OCI-LY3 (cell line): ENCODE results near the gene HSDL2.

Source experiments
- EZH2phosphoT487 ChIP-seq: fragments of 200-600 bp; shearing (Covaris generic); IDR thresholded peaks from 2 replicates; pipeline ENCODE4 v1.6.1; 2018; ENCODE audit warnings: antibody characterized with exemption, mixed run types, low read depth
- TF ChIP-seq, protein P1 (sequence below): fragments of 200-600, 300-600 bp; sonication (generic); IDR thresholded peaks from 2 replicates; pipeline ENCODE4 v1.5.1; 2014; ENCODE audit warnings: antibody characterized with exemption, low read length, low read depth

DNA sequence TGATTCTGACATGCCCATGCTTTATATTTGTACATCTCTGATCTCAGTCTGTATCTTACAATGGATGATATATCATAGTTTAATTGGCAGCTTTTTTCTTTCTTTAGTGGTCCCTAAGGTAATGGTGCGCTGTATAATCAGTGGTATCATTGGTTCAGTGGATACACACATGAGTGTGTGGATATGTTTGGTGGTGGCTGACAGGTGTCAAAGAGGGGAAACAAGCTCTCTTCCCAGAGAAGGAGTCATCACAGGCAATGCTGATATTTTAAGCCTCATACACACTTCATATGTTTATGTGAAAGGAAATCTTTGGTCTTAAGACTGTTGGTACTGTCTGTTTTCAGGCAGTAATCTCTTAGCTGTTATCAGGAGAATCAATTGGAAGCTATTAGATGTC is 54.6 kb downstream of the HSDL2 start:
- TF ChIP-seq, protein P1, sequence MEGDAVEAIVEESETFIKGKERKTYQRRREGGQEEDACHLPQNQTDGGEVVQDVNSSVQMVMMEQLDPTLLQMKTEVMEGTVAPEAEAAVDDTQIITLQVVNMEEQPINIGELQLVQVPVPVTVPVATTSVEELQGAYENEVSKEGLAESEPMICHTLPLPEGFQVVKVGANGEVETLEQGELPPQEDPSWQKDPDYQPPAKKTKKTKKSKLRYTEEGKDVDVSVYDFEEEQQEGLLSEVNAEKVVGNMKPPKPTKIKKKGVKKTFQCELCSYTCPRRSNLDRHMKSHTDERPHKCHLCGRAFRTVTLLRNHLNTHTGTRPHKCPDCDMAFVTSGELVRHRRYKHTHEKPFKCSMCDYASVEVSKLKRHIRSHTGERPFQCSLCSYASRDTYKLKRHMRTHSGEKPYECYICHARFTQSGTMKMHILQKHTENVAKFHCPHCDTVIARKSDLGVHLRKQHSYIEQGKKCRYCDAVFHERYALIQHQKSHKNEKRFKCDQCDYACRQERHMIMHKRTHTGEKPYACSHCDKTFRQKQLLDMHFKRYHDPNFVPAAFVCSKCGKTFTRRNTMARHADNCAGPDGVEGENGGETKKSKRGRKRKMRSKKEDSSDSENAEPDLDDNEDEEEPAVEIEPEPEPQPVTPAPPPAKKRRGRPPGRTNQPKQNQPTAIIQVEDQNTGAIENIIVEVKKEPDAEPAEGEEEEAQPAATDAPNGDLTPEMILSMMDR: no peak
- no peak for TF ChIP-seq EZH2phosphoT487
